ENCODE measurements around the gene TMEM31. TPM values are rescaled to one million over a fixed set of nuclear protein-coding genes. Genes with fewer than 3 reads are reported as not detected.
A peak's percentile ranks its signal among the peaks of the same experiment; 100 is the strongest.

The TMEM31 gene
- total and polyA plus RNA-seq, 10 donors: 0.14 to 0.22 TPM; not detected in 8

DNA sequence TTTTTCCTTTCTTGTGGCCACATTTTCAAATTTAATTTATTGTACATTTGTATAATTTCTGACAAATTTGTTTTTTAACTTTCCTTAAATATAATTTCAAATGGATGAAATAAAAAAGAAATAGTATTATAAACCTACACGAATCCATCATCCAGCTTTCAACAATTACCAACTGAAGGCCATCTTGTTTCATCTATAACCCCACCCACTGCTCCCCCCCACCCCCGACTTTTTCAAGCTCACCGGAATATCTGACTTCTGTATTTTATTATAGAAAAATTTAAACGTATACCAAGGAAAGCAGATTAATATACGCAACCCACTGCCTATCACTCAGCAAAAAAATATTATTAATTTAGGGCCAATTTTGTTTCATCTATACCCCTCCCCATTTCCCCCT is 25.3 kb upstream of the TMEM31 start:
- DNase-seq: no peak
- no peaks in the 10 kb centered on the region for H3K27me3 ChIP-seq (replicated peaks in 1 of 7)
- H3K9me3 ChIP-seq: no peaks in the 10 kb centered on the region
- peak overlapping the region; percentile 29 to 80 (median 47) for H3K4me3 ChIP-seq
- 7 to 41% (median 9%) methylated on average over 5 of the region's 5 CpGs for WGBS, 5 donors
- H3K36me3 ChIP-seq: peaks cover 0 to 48% (median 6%) of the 10 kb centered on the region in 6 donors
- TF ChIP-seq POLR2AphosphoS5 (IDR thresholded peaks at IDR 0.05) (no peak), POLR2A (IDR thresholded peaks at IDR 0.05) (no peak), CTCF (IDR thresholded peaks at IDR 0.05 in 8 of 11, conservative IDR thresholded peaks at IDR 0.05 in 3 of 11) (no peak)
- H3K27ac ChIP-seq: peak overlapping the region in 6 of 8 donors; percentile 94 to 97 (median 96)
- intact Hi-C loops (cut with DNase I; ENCODE audit: low total_unique reads): loop anchor here (10.0 kb wide), 1 partner anchor 151 kb away; no protein-coding TSS in a partner anchor
- H3K4me1 ChIP-seq: peaks cover 5 to 33% (median 16%) of the 10 kb centered on the region in 6 donors

- peak; percentile 93 for DNase-seq
- H3K36me3 ChIP-seq: peaks cover 0 to 37% (median 6%) of the 10 kb centered on the region in 6 donors
- H3K27ac ChIP-seq: peak within 1 kb of the TSS; percentile 86 to 97 (median 96)
- peaks cover 5 to 33% (median 16%) of the 10 kb centered on the region in 6 donors for H3K4me1 ChIP-seq
- H3K4me3 ChIP-seq: peak within 1 kb of the TSS; percentile 38 to 80 (median 50)
- TF ChIP-seq POLR2A (IDR thresholded peaks at IDR 0.05): peak in 2 of 3 donors; percentile 44 to 90
- no peak for TF ChIP-seq CTCF (IDR thresholded peaks at IDR 0.05 in 8 of 11, conservative IDR thresholded peaks at IDR 0.05 in 3 of 11)
- TF ChIP-seq POLR2AphosphoS5 (IDR thresholded peaks at IDR 0.05): peak in 2 of 3 donors; percentile 81 to 99
- H3K9me3 ChIP-seq: no peaks in the 10 kb centered on the region
- WGBS, 5 donors: 0 to 27% (median 1%) methylated on average over 30 to 37 of the region's 37 CpGs
- intact Hi-C loops (cut with DNase I; ENCODE audit: low total_unique reads): loop anchor here (10.0 kb wide), 1 partner anchor 152 kb away; no protein-coding TSS in a partner anchor
- H3K27me3 ChIP-seq (replicated peaks in 1 of 7): no peaks in the 10 kb centered on the region
Observed at GRCh38 chrX:103686199-103687072, 24.3 kb upstream of the TMEM31 start, which contains the start of gene MORF4L2. Gene MORF4L2, minus strand, starts transcription at chrX:103686699. Its CDS starts 9,672 bp downstream, at chrX:103677027.

DNA sequence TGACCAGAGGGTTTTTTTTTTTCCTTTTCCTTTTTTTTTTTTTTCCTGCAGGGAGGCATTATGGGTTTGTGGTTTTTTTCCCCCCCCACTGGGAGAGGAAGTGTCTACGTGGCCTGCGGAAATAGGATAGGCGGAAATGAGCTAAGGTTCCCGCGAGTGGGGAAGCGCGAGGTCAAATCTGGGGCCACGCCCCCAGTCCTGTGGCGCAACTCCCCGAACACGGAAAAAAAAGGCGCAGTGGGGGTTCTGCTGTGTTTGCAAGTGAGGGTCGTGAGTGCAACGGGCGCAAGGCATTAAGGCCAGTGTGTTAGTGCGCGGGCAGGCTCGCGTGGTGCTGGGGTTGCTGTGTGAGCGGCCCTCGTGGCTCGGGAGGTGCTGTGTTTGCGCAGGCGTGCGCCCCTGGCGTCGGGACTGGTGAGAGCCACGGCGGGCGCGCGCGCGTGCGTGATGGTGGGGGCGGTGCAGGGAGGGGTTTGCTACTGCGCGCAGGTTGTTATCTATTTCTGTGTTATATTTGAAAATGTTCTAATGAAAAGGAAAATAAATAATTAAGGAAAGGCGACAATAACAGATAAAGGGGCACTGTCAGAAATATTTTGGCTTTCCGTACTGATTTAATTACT is 23.5 kb upstream of the TMEM31 start:
- peak; percentile 97 for DNase-seq
- H3K27me3 ChIP-seq (replicated peaks in 1 of 7): no peaks in the 10 kb centered on the region
- H3K4me1 ChIP-seq: peaks cover 5 to 33% (median 16%) of the 10 kb centered on the region in 6 donors
- WGBS, 5 donors: 1 to 33% (median 2%) methylated on average over 26 to 40 of the region's 40 CpGs
- TF ChIP-seq CTCF (IDR thresholded peaks at IDR 0.05 in 8 of 11, conservative IDR thresholded peaks at IDR 0.05 in 3 of 11) (peak; percentile 34 to 82 (median 64)), POLR2AphosphoS5 (IDR thresholded peaks at IDR 0.05) (peak; percentile 74 to 92 (median 86)), POLR2A (IDR thresholded peaks at IDR 0.05) (peak in 1 of 3 donors; percentile 12)
- H3K4me3 ChIP-seq: peak overlapping the region; percentile 38 to 80 (median 50)
- peak overlapping the region; percentile 86 to 97 (median 96) for H3K27ac ChIP-seq
- no peaks in the 10 kb centered on the region for H3K9me3 ChIP-seq
- H3K36me3 ChIP-seq: peaks cover 0 to 30% (median 6%) of the 10 kb centered on the region in 6 donors
- intact Hi-C loops (cut with DNase I; ENCODE audit: low total_unique reads): loop anchor here (10.0 kb wide), 1 partner anchor 152 kb away; no protein-coding TSS in a partner anchor

Data from spleen (tissue), 11 donors.